ENCODE data around the gene CPT1A.

DNA sequence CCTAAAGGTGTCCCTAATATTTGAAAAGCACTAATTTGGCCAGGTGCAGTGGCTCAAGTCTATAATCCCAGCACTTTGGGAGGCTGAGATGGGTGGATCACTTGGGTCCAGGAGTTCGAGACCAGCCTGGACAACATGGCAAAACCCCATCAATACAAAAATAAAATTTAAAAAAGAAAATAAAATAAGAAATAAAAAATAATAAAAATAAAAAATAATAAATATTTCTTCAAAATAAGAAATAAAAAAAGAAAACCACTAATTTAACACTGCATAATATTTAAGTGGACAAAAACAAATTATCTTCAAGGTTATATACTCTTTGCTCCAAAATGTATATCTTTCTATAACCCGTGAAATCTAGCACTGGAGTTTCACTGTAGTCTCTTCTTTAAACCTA, 32.9 kb downstream of the CPT1A start:
- TF ChIP-seq, protein P1, sequence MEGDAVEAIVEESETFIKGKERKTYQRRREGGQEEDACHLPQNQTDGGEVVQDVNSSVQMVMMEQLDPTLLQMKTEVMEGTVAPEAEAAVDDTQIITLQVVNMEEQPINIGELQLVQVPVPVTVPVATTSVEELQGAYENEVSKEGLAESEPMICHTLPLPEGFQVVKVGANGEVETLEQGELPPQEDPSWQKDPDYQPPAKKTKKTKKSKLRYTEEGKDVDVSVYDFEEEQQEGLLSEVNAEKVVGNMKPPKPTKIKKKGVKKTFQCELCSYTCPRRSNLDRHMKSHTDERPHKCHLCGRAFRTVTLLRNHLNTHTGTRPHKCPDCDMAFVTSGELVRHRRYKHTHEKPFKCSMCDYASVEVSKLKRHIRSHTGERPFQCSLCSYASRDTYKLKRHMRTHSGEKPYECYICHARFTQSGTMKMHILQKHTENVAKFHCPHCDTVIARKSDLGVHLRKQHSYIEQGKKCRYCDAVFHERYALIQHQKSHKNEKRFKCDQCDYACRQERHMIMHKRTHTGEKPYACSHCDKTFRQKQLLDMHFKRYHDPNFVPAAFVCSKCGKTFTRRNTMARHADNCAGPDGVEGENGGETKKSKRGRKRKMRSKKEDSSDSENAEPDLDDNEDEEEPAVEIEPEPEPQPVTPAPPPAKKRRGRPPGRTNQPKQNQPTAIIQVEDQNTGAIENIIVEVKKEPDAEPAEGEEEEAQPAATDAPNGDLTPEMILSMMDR (IDR thresholded peaks at IDR 0.05; ENCODE audit: low read length), result no peak
- no peak for TF ChIP-seq EZH2 (IDR thresholded peaks at IDR 0.05; ENCODE audit: borderline replicate concordance, low read length)
